Activated T-cell treated with anti-CD3 and anti-CD28 coated beads, Interleukin-2, amount 50 U/mL, for 1 hour (primary cell): ENCODE results near the gene UGT1A7.
"Not testable (repeated sequence)": the region's sequence is repeated elsewhere in the genome, so short reads cannot be mapped to it uniquely, and the experiment has no call there.

Experiments
- DNase-seq: peaks from one replicate; pipeline ENCODE4 v3.0.0-alpha.2; 2020

The UGT1A7 gene

GRCh38 chr2:233684640-233685039 is 2.9 kb downstream of the UGT1A7 start:
- no peak for DNase-seq

GRCh38 chr2:233686928-233687327 is 5.2 kb downstream of the UGT1A7 start:
- no peak for DNase-seq

- DNase-seq, result no peak
Observed at GRCh38 chr2:233688341-233688740, 6.6 kb downstream of the UGT1A7 start.

GRCh38 chr2:233689031-233689430 is 7.3 kb downstream of the UGT1A7 start:
- no peak for DNase-seq

GRCh38 chr2:233689501-233689900 is 7.8 kb downstream of the UGT1A7 start:
- DNase-seq, result no peak

GRCh38 chr2:233690444-233690843 is 8.7 kb downstream of the UGT1A7 start:
- DNase-seq, result no peak

GRCh38 chr2:233691443-233692433 is 10.0 kb downstream of the UGT1A7 start:
- no peak for DNase-seq

GRCh38 chr2:233692648-233693047 is 10.9 kb downstream of the UGT1A7 start, which contains the start of gene UGT1A6:
UGT1A6 (plus strand) TSS chr2:233692890; CDS start chr2:233693005, 115 bp downstream.
- DNase-seq, result no peak

- DNase-seq, result no peak
Observed at GRCh38 chr2:233693963-233694362, 12.3 kb downstream of the UGT1A7 start.

- DNase-seq, result no peak
Observed at GRCh38 chr2:233698740-233699139, 17.0 kb downstream of the UGT1A7 start.

GRCh38 chr2:233699424-233700027 is 17.8 kb downstream of the UGT1A7 start:
- DNase-seq, result no peak

- no peak for DNase-seq
Observed at GRCh38 chr2:233700028-233700635, 18.4 kb downstream of the UGT1A7 start.

GRCh38 chr2:233700842-233701241 is 19.1 kb downstream of the UGT1A7 start:
- DNase-seq, result not testable (repeated sequence)

GRCh38 chr2:233702238-233702637 is 20.5 kb downstream of the UGT1A7 start:
- no peak for DNase-seq

- no peak for DNase-seq
Observed at GRCh38 chr2:233705911-233706506, 24.3 kb downstream of the UGT1A7 start.

GRCh38 chr2:233706720-233707119 is 25.0 kb downstream of the UGT1A7 start:
- DNase-seq, result no peak

GRCh38 chr2:233707940-233708644 is 26.4 kb downstream of the UGT1A7 start:
- no peak for DNase-seq

- no peak for DNase-seq
Observed at GRCh38 chr2:233708942-233709341, 27.2 kb downstream of the UGT1A7 start.

- peak; percentile 64 for DNase-seq
Observed at GRCh38 chr2:233711312-233712008, 29.8 kb downstream of the UGT1A7 start.

- no peak for DNase-seq
Observed at GRCh38 chr2:233712611-233713261, 31.0 kb downstream of the UGT1A7 start, which contains the start of gene UGT1A5. UGT1A5 (plus strand) TSS chr2:233712907; CDS start chr2:233712992, 85 bp downstream.

GRCh38 chr2:233713262-233713615 is 31.5 kb downstream of the UGT1A7 start:
- no peak for DNase-seq
